ENCODE data around the gene DISP2.

- TF ChIP-seq CTCF (IDR thresholded peaks at IDR 0.05; ENCODE audit: insufficient read depth, low read depth, low read length) (no peak), EZH2 (IDR thresholded peaks at IDR 0.05; ENCODE audit: insufficient read depth, low read length) (no peak)
Observed at GRCh38 chr15:40365016-40365415, 7.0 kb downstream of the DISP2 start.
